HG02943 (cell line): Measurements from ENCODE around the gene AADACL4.

Experiments used
- ATAC-seq: cut with Tn5 transposase; IDR thresholded peaks from one replicate; pipeline ENCODE4 v1.9.1; 2021; ENCODE audit warnings: mild to moderate bottlenecking, low read depth, moderate library complexity; ENCODE audit not compliant: unreplicated experiment

AADACL4 gene

GRCh38 chr1:12643785-12644184 is at the start of gene AADACL4:
TSS of gene AADACL4 (plus strand) at chr1:12644085. CDS start at chr1:12644547, 462 bp downstream.
- no peak for ATAC-seq

- ATAC-seq: no peak
These were observed 49.4 kb upstream of the AADACL4 start for GRCh38 chr1:12594490-12594889.

GRCh38 chr1:12594966-12595756 is 48.7 kb upstream of the AADACL4 start:
- ATAC-seq: no peak

DNA sequence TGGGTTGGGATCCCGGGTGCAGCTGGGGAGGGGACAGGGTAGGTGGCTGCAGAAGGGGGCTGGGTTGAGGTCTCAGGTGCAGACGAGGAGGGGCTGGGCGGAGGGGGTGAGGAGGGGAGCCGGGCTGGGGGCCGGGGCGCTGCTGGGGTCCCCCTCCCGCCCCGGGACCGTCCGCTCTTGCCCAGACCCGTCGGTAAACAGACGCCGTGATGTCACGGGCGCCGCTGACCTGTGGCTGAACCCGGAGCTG is 48.2 kb upstream of the AADACL4 start:
- ATAC-seq: no peak

- ATAC-seq: no peak
These were observed 47.7 kb upstream of the AADACL4 start for GRCh38 chr1:12596007-12596821.

GRCh38 chr1:12597792-12598191 is 46.1 kb upstream of the AADACL4 start:
- ATAC-seq: no peak

- ATAC-seq: no peak
These were observed 44.9 kb upstream of the AADACL4 start for GRCh38 chr1:12598974-12599373.

- no peak for ATAC-seq
These were observed 44.2 kb upstream of the AADACL4 start for GRCh38 chr1:12599657-12600056.

DNA sequence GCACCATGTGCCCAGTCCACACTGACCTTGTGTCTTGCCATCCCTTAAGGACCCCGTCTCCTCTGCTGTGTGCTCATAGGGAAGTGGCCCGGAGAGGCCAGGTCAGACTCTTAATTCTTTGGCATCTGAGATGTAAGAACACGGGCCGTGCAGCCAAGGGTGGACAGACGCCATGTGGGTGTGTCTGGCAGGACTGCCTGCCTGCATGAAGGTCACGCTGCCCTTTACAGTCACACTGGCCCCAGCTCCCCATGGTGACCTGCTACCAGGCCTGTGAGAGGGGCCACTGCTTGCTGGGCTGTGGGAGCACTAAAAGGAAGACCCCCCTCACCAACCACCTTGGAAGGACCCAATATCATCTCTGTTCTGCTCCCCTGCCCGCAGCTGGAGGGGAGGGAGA is 43.5 kb upstream of the AADACL4 start:
- ATAC-seq: no peak

DNA sequence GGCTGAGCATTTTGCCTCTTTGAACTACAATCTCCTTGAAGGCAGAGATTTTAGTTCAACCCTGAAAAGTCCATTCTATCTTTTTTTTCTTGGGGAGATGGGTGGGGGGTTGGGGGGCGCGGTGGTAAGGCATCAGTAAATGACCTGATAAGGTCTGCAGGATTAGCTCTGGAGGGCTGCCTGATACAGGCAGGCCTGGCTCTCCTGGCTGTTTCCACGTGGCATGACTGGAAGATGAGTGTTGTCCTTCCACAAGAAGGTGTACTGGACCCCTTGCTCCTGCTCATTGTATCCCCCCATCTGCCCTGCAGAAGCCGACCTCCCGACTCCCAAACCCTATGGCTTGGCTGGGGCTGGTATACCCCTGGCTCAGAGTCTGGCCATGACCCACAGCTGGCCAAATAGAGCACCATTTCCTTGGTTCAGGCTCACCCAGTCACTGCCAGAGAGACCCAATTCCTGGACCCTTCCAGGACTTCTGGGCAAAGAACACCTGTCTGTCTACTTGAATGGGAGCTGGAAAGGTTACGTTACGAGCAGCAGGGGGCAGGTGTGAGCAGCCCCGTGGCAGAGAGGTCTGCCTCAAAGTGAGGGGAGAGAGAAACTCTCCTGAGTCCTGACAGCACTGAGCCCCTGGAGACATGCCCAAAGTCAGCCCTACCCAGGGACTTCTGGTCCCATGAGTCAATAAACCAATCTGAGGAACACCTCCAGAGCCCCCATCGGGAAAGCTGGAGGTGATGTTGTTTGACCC is 42.8 kb upstream of the AADACL4 start:
- no peak for ATAC-seq

GRCh38 chr1:12601700-12602658 is 41.9 kb upstream of the AADACL4 start:
- no peak for ATAC-seq

DNA sequence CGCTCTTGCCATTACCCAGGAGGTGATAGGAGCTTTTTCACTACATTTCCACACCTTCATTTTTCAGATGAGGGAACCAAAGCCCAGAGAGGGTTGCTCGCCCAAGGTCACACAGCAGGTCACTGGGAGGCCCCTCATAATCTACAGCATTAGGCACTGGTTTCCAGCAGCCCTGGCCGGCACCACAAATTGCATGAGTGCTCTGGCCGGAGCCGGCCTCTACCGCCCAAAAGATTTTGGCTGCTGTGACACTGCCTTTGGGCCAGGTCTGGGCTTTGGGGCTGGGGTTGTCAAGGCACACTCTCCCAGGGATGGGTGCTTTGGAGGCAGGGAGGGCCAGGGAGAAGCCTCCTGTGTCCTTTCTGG is 41.2 kb upstream of the AADACL4 start:
- ATAC-seq: no peak

DNA sequence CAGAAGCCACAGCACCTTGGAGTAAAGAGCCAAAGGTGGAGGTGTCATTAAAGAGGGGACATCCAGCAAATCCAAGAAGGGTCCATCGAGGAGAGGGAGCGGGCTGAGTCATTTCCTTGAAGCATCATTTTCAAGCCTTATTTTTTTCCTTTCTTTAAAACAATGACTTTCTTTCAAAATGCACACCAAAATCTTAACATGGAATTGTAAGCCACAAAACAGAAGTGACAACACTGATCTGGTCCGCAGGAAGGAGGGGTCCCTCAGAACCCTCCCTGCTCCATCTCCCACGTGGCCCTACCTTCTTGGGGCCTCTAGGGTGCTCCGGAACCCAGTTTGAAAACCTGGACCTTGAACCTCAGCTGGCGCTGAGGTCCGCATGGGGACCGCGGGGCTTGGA is 40.7 kb upstream of the AADACL4 start:
- no peak for ATAC-seq

DNA sequence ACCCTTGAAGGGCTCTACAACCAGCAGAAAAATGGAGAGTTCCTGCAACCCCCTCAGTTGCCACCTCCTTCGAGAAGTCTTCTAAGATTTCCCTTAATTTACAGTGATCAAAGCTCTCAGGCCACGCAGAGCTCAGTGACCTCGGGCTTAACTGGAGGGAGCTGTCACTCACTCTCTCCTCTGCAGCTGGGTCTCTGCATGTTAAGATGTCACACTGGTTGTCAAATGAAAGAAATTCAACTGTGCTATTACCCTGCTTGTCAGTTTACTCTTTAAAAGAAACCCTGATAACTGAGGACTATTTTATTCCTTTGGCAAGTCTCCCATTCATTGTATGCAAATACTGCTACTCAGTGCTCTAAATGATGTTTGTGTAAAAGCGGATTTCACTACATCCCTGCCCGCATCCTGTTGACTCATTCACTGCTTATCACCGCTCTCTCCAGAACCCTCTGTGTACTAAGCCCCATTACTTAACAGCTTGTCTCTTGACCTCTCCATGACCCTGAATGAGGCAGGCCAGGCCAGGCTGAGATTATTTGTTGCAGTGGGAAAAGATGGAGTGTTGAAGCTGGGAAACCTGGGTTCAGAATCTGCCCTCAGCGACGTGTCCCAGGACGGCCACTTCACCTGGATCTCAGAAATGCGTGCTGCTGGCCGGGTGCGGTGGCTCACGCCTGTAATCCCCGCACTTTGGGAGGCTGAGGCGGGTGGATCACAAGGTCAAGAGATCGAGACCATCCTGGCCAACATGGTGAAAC is 39.6 kb upstream of the AADACL4 start:
- no peak for ATAC-seq

GRCh38 chr1:12604986-12605385 is 38.9 kb upstream of the AADACL4 start:
- no peak for ATAC-seq

DNA sequence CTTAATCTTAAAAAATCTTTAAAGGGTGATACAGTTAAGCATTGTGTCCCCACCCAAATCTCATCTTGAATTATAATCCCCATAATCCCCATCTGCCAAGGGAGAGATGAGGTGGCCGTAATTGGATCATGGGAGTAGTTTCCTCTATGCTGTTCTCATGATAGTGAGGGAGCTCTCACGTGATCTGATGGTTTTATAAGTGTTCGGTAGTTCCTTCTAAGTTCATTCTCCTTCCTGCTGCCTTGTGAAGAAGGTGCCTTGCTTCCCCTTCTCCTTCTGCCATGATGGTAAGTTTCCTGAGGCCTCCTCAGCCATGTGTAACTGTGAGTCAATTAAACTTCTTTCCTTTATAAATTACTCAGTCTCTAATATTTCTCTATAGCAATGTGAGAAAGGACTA is 36.6 kb upstream of the AADACL4 start:
- no peak for ATAC-seq

DNA sequence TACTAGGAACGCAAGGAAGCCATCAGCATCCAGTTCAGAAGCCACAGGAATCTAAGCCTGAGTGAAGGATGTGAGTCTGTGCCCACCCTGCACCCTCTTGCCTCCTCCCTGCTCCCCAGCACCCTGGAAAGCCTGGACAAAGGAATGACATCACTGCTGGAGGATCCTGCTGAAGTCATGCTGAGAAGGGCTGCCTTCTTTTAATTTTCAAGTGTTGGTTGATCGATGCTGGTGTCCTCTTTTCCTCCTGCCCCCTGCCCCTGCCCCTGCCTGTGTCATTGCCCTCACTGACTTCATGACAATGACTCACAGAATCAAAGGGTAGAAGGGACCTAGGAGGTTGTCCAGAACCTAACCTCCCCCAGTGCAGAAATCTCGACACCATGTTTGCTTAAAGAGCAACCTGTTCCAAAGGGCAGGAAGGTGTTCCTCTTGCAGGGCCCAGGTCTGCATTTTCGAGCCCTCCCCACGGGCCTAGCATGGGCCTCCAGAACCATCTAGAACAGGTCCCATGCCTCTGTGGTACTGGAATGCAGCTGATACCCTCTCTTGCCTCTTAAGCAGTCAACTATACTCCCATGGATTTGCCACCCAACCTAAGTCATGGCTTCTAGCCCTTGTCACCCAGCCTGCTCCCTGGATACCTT is 35.5 kb upstream of the AADACL4 start:
- no peak for ATAC-seq

GRCh38 chr1:12609469-12610003 is 34.3 kb upstream of the AADACL4 start:
- ATAC-seq: no peak
